ENCODE measurements around the gene RNF44. TPM values are rescaled to one million over a fixed set of nuclear protein-coding genes. Genes with fewer than 3 reads are reported as not detected.

Gene RNF44
- total and polyA plus RNA-seq, 11 donors: 9.2 to 35.7 (median 20.0) TPM

GRCh38 chr5:176531902-176532493 lies 5.2 kb downstream of the RNF44 start:
- 81 to 86% (median 85%) methylated on average over 16 to 28 of the region's 28 CpGs for WGBS, 4 donors
- TF ChIP-seq CTCF (IDR thresholded peaks at IDR 0.05) (no peak), POLR2A (IDR thresholded peaks at IDR 0.05) (no peak)
- ATAC-seq: no peak
- Histone ChIP-seq H3K27ac (peak overlapping the region in 5 of 12 donors; percentile 41 to 69 (median 55)), H3K9me3 (no peaks in the 10 kb centered on the region), H3K4me1 (peaks cover 15 to 80% (median 57%) of the 10 kb centered on the region in 12 donors), H3K4me3 (peak overlapping the region in 1 of 12 donors; percentile 28), H3K36me3 (peaks cover 0 to 50% (median 46%) of the 10 kb centered on the region in 9 donors), H3K27me3 (no peaks in the 10 kb centered on the region)
- peak in 2 of 5 donors; percentile 21 to 29 for DNase-seq
- intact Hi-C loops (cut with DNase I): loop anchor here in 3 of 10 donors (10.0 kb wide), 4 partner anchors 117 to 473 kb away; partner anchors contain the start of genes ARL10 (in 1 of the 3), CLTB (in 1 of the 3), HIGD2A (in 1 of the 3) and KIAA1191 (in 1 of the 3)

GRCh38 chr5:176530983-176531901 lies 6.0 kb downstream of the RNF44 start:
- ATAC-seq (peak; percentile 19 to 65 (median 50)), DNase-seq (peak in 3 of 5 donors; percentile 54 to 58 (median 56))
- 39 to 50% (median 46%) methylated on average over 17 to 24 of the region's 24 CpGs for WGBS, 4 donors
- Histone ChIP-seq H3K27ac (peak overlapping the region in 8 of 12 donors; percentile 4 to 69 (median 52)), H3K36me3 (peaks cover 0 to 53% (median 47%) of the 10 kb centered on the region in 9 donors), H3K27me3 (no peaks in the 10 kb centered on the region), H3K4me3 (peak overlapping the region in 1 of 12 donors; percentile 28), H3K9me3 (no peaks in the 10 kb centered on the region), H3K4me1 (peaks cover 15 to 79% (median 56%) of the 10 kb centered on the region in 12 donors)
- intact Hi-C loops (cut with DNase I): loop anchor here in 3 of 10 donors (10.0 kb wide), 4 partner anchors 116 to 474 kb away; partner anchors contain the start of genes ARL10 (in 1 of the 3), CLTB (in 1 of the 3), HIGD2A (in 1 of the 3) and KIAA1191 (in 1 of the 3)
- TF ChIP-seq CTCF (IDR thresholded peaks at IDR 0.05) (no peak), POLR2A (IDR thresholded peaks at IDR 0.05) (no peak)

- TF ChIP-seq POLR2A (IDR thresholded peaks at IDR 0.05): no peak
- H3K27me3 ChIP-seq: no peaks in the 10 kb centered on the region
- ATAC-seq: no peak
- H3K36me3 ChIP-seq: peaks cover 0 to 53% (median 48%) of the 10 kb centered on the region in 9 donors
- no peaks in the 10 kb centered on the region for H3K9me3 ChIP-seq
- DNase-seq: peak in 2 of 5 donors; percentile 25 to 58
- 62 to 91% (median 73%) methylated on average over 8 to 28 of the region's 28 CpGs for WGBS, 4 donors
- H3K4me3 ChIP-seq: peak overlapping the region in 1 of 12 donors; percentile 28
- peaks cover 14 to 71% (median 50%) of the 10 kb centered on the region in 12 donors for H3K4me1 ChIP-seq
- intact Hi-C loops (cut with DNase I): loop anchor here in 3 of 10 donors (10.0 kb wide), 4 partner anchors 116 to 474 kb away; partner anchors contain the start of genes ARL10 (in 1 of the 3), CLTB (in 1 of the 3), HIGD2A (in 1 of the 3) and KIAA1191 (in 1 of the 3)
- H3K27ac ChIP-seq: peak overlapping the region in 5 of 12 donors; percentile 3 to 69 (median 48)
Measured at GRCh38 chr5:176530393-176530982, 6.7 kb downstream of the RNF44 start.

GRCh38 chr5:176529741-176530141 lies 7.5 kb downstream of the RNF44 start:
- Histone ChIP-seq H3K4me1 (peaks cover 7 to 64% (median 42%) of the 10 kb centered on the region in 12 donors), H3K27me3 (no peaks in the 10 kb centered on the region), H3K4me3 (no peak overlapping the region), H3K9me3 (no peaks in the 10 kb centered on the region), H3K36me3 (peaks cover 0 to 53% (median 48%) of the 10 kb centered on the region in 9 donors), H3K27ac (peak overlapping the region in 1 of 12 donors; percentile 52)
- WGBS, 4 donors: 70 to 82% (median 77%) methylated on average over 7 to 11 of the region's 11 CpGs
- no peak for TF ChIP-seq POLR2A (IDR thresholded peaks at IDR 0.05)
- ATAC-seq (no peak), DNase-seq (no peak)
- intact Hi-C loops (cut with DNase I): loop anchor here in 4 of 10 donors (2.0 to 10.0 kb wide), 5 partner anchors 79 to 475 kb away; partner anchors contain the start of genes ARL10 (in 1 of the 4), CLTB (in 1 of the 4), HIGD2A (in 1 of the 4) and KIAA1191 (in 1 of the 4)

Measured in heart left ventricle (tissue), 16 donors.